Body of pancreas (tissue), 4 donors: ENCODE data around the gene TAS2R38.

ENCODE experiments used
- POLR2A ChIP-seq, 3 donors: fragments of 450-650 bp; IDR thresholded peaks; one replicate each; pipeline ENCODE4 v1.6.1; 2016; ENCODE audit warnings: antibody characterized with exemption in 3 of 3, mild to moderate bottlenecking in 2 of 3
- TF ChIP-seq, protein P1 (sequence below), 7 experiments: fragments of 450-650 bp in 4 of 7; fragments of 200-600 bp in 3 of 7; sonication (generic) in 3 of 7; IDR thresholded peaks; one replicate each; pipeline ENCODE4 v1.5.1; 2016 to 2019; ENCODE audit warnings: antibody characterized with exemption in 7 of 7

DNA sequence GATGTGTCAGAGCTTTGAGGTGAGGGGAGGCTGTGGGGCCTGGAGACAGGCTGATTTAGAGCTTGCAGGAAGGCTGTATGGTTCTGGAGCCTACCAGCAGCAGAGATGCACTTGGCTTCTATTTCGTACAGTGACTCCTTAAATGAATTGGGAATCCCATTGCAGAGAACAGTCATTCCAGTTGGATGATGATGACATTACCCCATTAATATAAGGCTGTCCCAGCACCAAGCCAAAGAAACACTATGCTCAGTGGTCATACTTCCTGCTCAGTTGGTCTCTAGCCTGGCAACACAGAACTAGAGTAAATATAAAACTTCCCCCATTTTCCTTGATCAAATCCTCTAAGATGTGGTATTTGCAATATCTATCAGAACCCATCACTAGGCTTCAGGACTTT lies 21.1 kb downstream of the TAS2R38 start:
- TF ChIP-seq, protein P1, sequence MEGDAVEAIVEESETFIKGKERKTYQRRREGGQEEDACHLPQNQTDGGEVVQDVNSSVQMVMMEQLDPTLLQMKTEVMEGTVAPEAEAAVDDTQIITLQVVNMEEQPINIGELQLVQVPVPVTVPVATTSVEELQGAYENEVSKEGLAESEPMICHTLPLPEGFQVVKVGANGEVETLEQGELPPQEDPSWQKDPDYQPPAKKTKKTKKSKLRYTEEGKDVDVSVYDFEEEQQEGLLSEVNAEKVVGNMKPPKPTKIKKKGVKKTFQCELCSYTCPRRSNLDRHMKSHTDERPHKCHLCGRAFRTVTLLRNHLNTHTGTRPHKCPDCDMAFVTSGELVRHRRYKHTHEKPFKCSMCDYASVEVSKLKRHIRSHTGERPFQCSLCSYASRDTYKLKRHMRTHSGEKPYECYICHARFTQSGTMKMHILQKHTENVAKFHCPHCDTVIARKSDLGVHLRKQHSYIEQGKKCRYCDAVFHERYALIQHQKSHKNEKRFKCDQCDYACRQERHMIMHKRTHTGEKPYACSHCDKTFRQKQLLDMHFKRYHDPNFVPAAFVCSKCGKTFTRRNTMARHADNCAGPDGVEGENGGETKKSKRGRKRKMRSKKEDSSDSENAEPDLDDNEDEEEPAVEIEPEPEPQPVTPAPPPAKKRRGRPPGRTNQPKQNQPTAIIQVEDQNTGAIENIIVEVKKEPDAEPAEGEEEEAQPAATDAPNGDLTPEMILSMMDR (IDR thresholded peaks at IDR 0.05): no peak
- no peak for TF ChIP-seq POLR2A (IDR thresholded peaks at IDR 0.05)
